ENCODE data around the gene CHRND.
"Not testable (repeated sequence)": the region's sequence is repeated elsewhere in the genome, so short reads cannot be mapped to it uniquely, and the experiment has no call there.

CHRND gene

DNA sequence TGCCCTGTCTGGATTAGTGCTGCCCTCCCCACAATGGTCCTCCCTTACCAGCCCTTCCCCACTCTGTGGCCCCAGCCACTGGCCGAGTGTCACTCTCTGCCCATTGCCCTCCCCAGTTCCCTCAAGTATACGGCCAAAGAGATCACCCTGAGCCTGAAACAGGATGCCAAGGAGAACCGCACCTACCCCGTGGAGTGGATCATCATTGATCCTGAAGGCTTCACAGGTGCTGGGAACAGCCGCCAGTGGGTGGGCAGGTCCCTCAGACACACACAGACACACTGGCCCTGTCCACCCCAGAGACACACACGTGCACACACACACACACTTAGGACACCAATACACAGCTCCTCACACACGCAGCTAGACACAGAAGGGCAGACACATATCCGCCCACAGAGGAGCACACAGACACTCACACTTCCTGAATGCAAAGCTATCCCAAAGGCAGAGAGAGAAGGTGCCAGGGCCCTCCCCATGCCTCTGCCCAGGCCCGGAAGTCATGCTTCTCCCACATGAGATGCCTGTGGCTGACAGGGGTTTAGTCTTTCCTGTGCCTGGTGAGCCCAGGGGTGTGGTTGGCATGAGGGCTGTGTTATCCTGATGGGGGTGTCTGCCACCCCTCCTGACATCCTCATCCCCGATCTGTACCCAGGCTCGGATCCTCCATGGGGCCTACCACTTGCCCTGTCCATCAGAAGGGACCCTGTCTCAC is 2.9 kb downstream of the CHRND start:
- DNase-seq, result no peak

DNA sequence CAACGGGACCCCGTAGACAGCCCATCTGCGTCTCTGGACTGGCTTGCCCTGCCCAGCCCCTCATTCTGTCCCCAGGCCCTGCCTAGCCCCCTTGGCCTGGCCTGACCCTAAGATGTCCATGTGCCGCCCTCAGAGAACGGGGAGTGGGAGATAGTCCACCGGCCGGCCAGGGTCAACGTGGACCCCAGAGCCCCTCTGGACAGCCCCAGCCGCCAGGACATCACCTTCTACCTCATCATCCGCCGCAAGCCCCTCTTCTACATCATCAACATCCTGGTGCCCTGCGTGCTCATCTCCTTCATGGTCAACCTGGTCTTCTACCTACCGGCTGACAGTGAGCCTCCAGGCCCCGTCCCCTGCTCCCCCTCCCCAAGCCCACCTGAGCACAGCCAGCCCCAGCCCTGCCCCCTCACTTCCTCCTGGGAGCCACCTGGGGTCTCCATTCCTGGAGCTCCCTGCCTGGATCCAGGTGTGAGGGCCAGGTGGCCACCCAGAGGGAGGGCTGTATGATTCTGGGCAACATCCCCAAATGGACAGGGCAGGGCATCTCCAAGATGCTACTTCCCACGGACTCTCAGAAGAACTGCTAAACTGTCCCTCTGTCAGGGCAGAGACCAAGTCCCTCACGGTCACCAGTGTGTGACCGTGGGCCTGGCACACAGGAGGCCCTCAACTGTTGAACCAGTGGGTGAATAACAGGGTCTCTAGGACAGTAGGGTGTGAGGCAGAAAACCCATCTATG is 4.0 kb downstream of the CHRND start:
- DNase-seq, result no peak

DNA sequence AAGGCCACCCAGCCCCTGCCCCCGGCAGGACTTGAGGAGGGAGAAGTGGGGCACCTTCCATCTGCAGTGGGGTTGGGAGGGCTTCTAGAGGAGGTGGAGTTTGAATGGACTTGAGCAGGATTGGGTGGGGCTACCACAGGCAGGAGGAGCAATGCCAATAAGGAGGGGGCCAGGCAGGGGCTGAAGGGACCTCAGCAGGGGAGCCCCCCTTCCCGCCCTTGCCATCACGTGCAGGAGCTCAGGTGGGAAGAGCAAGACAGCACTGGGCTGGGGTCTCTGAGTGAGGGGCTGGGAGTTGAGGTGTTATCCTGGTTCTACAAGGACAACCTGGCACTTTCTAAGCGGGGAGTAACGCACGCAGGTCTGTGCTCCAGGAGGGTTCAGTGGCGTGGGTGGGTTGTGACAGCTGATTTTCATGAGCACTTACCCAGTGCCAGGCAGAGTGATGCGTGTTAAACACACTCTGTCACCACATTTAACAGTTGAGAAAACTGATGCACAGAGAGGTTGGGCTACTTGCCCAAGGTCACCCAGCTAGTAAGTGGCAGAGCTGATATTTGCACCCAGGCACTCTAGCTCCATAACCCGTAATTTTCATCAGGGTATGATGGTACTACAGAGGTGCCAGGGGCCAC is 4.8 kb downstream of the CHRND start:
- no peak for DNase-seq

GRCh38 chr2:232532419-232532818 is 6.5 kb downstream of the CHRND start:
- peak; percentile 12 for DNase-seq

DNA sequence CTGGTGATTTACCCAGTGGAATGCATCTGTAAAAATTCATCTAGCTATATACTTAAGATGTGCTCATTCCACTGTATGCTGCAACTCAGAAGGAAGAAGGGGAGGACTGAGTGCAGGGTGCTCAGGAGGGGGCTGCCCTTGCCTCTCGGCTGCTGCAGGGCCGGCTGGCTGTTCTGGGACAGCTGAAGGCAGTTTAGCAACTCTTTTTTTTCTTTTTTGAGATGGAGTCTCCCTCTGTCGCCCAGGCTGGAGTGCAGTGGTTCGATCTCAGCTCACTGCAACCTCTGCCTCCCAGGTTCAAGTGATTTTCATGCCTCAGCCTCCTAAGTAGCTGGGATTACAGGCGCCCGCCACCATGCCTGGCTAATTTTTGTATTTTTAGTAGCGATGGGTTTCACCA is 6.9 kb downstream of the CHRND start:
- not testable (repeated sequence) for DNase-seq

DNA sequence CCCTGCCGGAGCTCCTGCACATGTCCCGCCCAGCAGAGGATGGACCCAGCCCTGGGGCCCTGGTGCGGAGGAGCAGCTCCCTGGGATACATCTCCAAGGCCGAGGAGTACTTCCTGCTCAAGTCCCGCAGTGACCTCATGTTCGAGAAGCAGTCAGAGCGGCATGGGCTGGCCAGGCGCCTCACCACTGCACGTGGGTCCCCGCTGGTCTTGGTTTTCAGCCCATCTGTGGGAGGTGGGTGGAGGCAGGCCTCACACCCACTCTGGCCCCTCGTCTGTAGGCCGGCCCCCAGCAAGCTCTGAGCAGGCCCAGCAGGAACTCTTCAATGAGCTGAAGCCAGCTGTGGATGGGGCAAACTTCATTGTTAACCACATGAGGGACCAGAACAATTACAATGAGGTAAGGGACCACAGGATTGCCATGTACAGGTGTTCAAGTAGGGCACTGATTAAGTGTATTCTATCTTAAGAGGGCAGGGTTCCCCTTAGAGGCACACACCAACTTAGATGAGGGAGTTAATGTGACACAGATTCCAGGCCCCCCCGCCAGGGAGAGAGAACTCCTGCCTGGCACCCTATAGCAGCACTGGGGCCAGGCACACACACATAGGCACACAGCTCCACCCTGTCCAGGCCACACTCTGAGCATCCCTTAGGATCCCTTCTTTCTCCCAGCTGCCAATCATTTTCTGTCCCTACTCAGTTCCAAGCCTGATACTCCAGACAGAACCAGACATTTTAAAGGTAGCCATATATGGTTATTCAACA is 8.2 kb downstream of the CHRND start:
- no peak for DNase-seq

DNA sequence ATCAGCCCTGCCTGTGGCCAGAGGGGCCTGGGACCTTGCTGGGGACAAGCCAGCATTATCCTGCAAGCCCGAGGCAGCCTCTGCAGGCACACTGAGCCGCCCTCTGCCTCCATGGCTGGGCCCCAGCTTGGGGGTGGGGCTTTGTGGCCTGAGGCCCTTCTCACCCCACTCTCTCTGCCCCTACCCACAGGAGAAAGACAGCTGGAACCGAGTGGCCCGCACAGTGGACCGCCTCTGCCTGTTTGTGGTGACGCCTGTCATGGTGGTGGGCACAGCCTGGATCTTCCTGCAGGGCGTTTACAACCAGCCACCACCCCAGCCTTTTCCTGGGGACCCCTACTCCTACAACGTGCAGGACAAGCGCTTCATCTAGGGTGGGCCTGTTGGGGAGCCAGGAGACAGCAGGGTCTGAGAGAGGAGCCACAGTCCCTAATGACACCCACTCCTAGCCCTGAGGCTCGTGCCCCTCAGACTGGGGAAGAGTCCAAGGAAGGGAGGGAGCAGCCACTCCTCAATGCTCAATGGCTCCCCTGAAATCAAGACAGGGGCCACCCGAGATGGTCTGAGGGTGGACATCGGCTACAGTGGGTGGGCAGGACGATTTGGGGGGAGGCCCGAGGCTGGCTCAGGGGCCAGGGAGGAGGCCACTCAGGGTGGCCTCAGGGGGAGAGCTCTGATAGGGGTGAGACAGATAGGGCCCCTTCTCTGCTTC is 9.1 kb downstream of the CHRND start:
- no peak for DNase-seq

DNA sequence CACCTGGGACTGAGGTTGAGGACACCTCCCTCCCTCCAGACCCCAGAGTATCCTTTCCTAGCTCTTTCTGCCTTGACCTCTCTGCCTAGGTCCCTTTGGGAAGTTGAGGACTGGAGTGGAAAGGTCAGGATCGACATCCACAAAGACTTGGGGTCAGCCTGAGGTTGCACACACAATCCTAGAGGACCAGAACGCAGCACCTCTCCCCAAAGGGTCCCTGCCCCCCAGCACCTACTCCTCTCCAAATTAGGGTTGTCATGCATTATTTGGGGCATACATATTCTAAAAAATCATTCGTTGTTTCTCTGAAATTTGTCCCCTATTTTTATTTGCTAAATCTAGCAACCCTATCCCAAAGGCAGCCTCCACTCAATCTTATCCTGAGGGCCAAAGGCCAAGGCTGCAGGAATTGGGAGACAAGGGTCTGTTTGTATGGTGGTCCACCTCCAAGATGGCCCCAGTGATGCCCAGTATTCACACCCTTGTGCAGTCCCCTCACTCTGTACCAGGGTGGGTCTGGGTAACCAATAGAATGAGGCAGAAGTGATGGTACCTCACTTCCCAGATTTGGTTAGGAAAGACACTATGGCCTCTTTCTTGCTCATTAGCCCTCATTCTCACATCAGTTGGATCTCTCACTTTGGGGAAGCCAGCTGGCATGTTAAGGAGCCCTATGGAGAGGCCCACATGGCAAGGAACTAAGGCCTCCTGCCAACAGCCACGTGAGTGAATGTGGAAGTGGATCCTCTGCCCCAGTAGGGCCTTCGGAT is 10.0 kb downstream of the CHRND start:
- no peak for DNase-seq

DNA sequence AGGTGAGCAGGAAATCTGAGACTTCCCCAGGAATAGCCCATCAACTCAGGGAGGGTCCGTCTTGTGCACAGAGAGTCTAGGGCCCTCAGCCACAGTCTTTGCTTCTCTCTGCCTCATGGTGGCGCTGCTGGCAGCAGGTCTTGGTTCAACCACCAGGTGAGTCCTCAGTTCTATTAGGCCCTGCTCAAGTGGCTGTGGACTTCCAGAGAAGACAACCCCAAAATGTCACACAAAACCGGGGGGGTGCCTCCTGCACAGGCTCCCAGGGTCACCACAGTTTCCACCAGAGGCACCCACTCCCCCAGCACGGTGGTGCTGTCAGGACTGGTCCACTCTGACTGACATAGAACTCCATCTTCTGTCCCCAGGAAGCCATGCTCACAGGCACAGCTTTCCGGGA is 11.1 kb downstream of the CHRND start:
- no peak for DNase-seq

GRCh38 chr2:232537499-232537898 is 11.5 kb downstream of the CHRND start:
- no peak for DNase-seq

DNA sequence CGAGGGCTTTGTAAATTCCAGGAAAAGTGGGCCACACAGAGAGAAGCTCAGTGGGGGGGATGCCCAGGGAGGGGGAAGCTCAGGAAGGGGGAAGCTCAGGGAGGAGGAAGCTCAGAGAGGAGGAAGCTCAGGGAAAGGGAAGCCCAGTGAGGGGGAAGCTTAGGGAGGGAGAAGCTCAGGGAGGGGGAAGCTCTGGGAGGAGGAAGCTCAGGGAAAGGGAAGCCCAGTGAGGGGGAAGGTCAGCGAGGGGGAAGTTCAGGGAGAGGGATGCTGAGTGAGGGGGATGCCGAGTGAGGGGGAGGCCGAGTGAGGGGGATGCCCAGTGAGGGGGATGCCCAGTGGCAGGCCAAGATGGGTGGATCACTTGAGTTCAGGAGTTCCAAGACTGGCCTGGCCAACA is 12.7 kb downstream of the CHRND start:
- DNase-seq, result no peak

DNA sequence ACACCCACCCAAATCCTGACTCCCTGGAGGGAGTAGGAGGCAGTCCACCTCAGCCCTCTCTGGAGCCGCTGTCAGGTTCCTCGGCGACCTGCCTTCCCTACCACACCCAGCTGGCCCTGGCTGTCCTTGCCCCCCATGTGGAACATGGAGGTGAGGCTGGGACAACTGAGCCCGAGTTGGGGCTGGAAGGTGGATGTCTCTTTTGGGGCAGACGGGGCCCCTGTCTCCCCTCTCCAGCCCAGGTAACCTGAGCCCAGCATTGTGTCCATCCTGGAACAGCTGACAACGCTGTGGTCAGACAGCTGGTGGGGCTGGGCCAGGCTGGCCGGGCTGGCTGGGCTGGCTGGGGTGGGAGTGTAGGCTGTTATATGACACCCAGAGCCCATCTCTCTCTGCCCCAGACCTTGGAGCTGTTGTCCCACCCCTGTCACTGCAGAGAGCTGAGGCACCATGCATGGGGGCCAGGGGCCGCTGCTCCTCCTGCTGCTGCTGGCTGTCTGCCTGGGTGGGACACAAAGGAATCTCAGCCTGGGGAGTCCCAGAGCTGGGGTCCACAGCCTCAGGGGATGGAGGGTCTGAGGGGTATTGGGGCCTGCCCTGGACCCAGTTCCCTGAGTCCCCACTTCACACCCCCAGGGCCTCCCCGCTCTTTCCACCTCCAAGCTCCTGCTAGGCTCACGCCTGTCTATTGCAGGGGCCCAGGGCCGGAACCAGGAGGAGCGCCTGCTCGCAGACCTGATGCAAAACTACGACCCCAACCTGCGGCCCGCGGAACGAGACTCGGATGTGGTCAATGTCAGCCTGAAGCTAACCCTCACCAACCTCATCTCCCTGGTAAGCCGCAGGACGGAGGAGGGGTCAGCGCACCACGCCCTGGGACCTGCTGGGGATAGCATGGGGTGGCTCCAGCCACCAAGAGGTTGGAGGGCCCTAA is 13.6 kb downstream of the CHRND start, which contains the start of gene CHRNG:
Gene CHRNG (plus strand): TSS at position 395 of the 934 bp plus-strand sequence. CDS start 56 bp downstream, at position 451.
- no peak for DNase-seq

DNA sequence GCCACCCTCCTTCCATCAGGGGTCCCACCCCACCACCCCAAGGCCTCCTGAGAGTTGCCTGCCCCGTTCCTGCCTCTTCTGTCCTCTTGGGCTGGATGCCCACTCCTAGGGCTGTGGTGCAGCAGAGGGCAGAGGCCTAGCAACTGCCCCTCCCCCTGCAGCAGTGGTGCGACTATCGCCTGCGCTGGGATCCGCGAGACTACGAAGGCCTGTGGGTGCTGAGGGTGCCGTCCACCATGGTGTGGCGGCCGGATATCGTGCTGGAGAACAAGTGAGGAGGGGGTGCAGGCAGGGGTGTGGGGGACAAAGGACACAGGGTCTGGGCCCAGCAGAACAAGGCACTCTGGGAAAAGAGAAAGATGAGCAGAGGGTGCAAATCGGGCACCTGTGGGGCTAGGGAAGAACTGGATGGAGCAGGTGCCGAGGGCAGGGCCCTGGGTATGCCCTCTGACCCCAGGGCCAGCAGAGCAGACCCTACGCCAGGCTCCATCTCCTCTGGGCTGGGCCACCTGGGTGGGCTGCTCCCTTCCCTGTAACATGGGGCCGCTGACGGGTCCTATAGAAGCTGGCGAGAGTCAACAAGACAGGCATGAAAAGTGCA is 14.6 kb downstream of the CHRND start:
- no peak for DNase-seq

- DNase-seq, result no peak
Measured at GRCh38 chr2:232541195-232541960, 15.4 kb downstream of the CHRND start.

GRCh38 chr2:232541961-232542714 is 16.2 kb downstream of the CHRND start:
- no peak for DNase-seq

DNA sequence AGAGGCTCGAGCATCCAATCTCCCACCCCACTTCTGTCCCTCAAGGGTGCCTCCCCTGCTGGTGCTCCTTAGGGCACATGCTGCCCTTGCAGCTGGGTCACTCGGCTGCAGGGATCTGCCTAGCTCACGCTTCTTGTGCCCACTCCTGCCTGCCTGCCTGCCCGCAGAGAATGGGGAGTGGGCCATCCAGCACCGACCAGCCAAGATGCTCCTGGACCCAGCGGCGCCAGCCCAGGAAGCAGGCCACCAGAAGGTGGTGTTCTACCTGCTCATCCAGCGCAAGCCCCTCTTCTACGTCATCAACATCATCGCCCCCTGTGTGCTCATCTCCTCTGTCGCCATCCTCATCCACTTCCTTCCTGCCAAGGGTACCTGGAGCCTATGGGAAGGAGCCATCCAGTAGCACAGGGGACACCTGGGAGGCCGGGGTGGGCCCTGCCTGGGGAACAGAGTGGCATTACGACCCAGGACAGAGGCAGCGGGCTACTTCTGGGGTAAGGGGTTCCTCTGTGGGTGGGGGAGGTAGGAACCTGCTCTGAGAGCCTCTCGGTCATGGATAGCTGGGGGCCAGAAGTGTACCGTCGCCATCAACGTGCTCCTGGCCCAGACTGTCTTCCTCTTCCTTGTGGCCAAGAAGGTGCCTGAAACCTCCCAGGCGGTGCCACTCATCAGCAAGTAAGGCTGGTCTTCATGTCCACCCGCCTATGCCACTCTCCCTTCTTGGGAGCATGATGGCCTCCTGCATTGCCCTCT is 16.9 kb downstream of the CHRND start:
- no peak for DNase-seq

DNA sequence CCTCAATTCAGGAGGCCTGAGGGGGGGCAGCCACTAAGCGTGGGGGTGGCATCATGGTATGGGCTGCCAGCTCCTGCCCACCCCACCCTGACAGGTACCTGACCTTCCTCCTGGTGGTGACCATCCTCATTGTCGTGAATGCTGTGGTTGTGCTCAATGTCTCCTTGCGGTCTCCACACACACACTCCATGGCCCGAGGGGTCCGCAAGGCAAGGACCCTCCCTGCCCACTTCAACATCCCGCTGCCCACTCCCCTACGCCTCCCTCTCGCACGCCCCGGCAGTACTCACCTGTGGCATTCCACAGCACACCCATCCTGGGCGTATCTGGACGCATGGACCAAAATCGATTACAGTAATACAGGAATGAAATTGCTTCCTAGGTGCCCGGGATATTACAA is 17.5 kb downstream of the CHRND start:
- DNase-seq, result no peak
